Spinal cord (tissue), 10 donors: Measurements from ENCODE around the gene KIFBP. TPM values are rescaled to one million over a fixed set of nuclear protein-coding genes. Genes with fewer than 3 reads are reported as not detected.
"Not testable (repeated sequence)": the region's sequence is repeated elsewhere in the genome, so short reads cannot be mapped to it uniquely, and the experiment has no call there.

ENCODE experiments used
- DNase-seq, 6 donors: peaks; one replicate each; pipeline versions ENCODE4 v3.0.0 to v3.0.0-alpha.2; 2013 to 2015; ENCODE audit warnings: low spot score in 6 of 6, low read depth in 4 of 6
- H3K27ac ChIP-seq: one replicate; pipeline ENCODE4 v1.5.1; 2013; ENCODE audit warnings: low read depth, low read length, control low read depth
- H3K27me3 ChIP-seq: one replicate; pipeline ENCODE4 v1.6.1; 2013; ENCODE audit warnings: low read length; ENCODE audit not compliant: control insufficient read depth, insufficient read depth
- H3K36me3 ChIP-seq: one replicate; pipeline ENCODE4 v1.6.1; 2013; ENCODE audit warnings: low read length; ENCODE audit not compliant: control insufficient read depth, insufficient read depth
- H3K4me1 ChIP-seq: one replicate; pipeline ENCODE4 v1.6.1; 2013; ENCODE audit warnings: low read length; ENCODE audit not compliant: control insufficient read depth, insufficient read depth
- H3K4me3 ChIP-seq: one replicate; pipeline ENCODE4 v1.5.1; 2013; ENCODE audit warnings: low read depth, low read length, control low read depth
- H3K9me3 ChIP-seq: one replicate; pipeline ENCODE4 v1.6.1; 2013; ENCODE audit warnings: low read length; ENCODE audit not compliant: control insufficient read depth, insufficient read depth
- WGBS: methylation state at CpG from one replicate; pipeline ENCODE4 v1.1.5; 2013; ENCODE audit warnings: missing lambda C conversion rate; ENCODE audit not compliant: insufficient coverage; 5-methylcytosine and 5-hydroxymethylcytosine counted together
- polyA plus RNA-seq, 2 donors: library from polyadenylated mRNA; unstranded; fragments of 120-200 nt; gene quantifications; one replicate each; pipeline ENCODE4 v1.2.1, GENCODE V29; 2013; ENCODE audit not compliant: insufficient read length in 2 of 2
- total RNA-seq, 2 donors: library from RNA; depleted of rRNA in 1 of 2; stranded (reverse); fragments of 120-200 nt in 1 of 2; fragments of >200 nt in 1 of 2; gene quantifications; one replicate each; pipeline versions ENCODE4 v1.2.3 to v1.2.4, GENCODE V29; 2013 to 2014
- donor health status: healthy.

Gene KIFBP
- total and polyA plus RNA-seq, 4 donors: 44.2 to 64.1 (median 56.0) TPM

DNA sequence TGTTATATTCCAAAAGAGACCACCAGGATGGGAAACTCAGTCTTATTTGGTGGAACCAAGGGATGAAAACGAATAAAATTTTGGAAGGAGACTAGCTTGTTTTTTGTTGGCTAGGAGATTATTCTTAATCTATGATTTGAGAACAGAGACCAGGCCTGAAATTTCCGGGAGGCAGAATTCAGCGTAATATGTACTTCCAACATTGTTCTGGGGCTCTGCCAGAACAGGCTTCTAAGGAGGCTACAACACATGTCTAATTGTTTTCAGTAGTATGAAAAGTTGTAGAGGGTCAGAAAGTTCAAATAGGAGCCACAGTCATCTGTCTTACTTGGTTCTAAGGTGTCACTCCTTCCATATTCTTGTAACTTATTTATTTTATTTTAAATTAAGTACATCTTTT, 30.9 kb upstream of the KIFBP start:
- WGBS: 79% methylated on average over 3 of the region's 3 CpGs
- peaks cover 10% of the 10 kb centered on the region for H3K4me1 ChIP-seq
- H3K27me3 ChIP-seq: no peaks in the 10 kb centered on the region
- no peaks in the 10 kb centered on the region for H3K9me3 ChIP-seq
- H3K36me3 ChIP-seq: peaks cover 12% of the 10 kb centered on the region
- no peak for DNase-seq
- no peak overlapping the region for H3K27ac ChIP-seq
- H3K4me3 ChIP-seq: peak overlapping the region; percentile 76

DNA sequence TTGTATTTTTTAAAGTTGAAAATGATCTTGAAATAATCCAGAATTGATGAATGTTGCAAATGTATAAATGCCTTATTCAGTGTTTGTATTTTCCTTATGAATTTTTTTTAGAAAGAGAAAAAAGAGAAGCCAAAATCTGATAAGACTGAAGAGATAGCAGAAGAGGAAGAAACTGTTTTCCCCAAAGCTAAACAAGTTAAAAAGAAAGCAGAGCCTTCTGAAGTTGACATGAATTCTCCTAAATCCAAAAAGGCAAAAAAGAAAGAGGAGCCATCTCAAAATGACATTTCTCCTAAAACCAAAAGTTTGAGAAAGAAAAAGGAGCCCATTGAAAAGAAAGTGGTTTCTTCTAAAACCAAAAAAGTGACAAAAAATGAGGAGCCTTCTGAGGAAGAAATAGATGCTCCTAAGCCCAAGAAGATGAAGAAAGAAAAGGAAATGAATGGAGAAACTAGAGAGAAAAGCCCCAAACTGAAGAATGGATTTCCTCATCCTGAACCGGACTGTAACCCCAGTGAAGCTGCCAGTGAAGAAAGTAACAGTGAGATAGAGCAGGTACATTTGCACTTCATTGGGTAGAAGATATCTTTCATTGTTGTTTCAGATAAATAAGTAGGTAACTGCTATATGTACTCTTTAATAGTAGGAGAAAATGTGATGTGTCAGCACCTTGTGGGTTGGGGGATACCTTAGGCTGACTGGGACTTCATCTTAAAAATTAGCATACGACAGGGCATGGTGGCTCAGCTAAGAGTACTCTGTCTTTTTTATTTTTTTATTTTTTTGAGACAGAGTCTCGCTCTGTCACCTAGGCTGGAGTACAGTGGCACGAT, 28.7 kb upstream of the KIFBP start:
- Histone ChIP-seq H3K27ac (no peak overlapping the region), H3K9me3 (no peaks in the 10 kb centered on the region), H3K4me3 (no peak overlapping the region), H3K36me3 (peaks cover 25% of the 10 kb centered on the region), H3K27me3 (no peaks in the 10 kb centered on the region), H3K4me1 (peaks cover 8% of the 10 kb centered on the region)
- 100% methylated on average over 1 of the region's 4 CpGs for WGBS
- DNase-seq: no peak

DNA sequence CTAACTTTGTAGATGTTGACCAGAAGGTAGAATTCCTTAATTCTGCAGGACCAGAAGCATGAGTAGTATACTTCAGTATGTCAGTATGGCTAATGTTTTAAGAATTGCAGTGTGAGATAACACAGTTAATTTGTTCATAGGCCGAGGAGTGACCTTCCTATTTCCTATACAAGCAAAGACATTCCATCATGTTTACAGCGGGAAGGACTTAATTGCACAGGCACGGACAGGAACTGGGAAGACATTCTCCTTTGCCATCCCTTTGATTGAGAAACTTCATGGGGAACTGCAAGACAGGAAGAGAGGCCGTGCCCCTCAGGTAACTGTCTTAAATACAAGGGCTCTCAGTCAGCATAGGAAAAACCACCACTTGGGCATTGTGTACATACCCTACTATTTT, 25.5 kb upstream of the KIFBP start:
- Histone ChIP-seq H3K27ac (no peak overlapping the region), H3K4me1 (no peaks in the 10 kb centered on the region), H3K36me3 (peaks cover 45% of the 10 kb centered on the region), H3K27me3 (no peaks in the 10 kb centered on the region), H3K9me3 (no peaks in the 10 kb centered on the region), H3K4me3 (no peak overlapping the region)
- WGBS: 100% methylated on average over 2 of the region's 4 CpGs
- no peak for DNase-seq

DNA sequence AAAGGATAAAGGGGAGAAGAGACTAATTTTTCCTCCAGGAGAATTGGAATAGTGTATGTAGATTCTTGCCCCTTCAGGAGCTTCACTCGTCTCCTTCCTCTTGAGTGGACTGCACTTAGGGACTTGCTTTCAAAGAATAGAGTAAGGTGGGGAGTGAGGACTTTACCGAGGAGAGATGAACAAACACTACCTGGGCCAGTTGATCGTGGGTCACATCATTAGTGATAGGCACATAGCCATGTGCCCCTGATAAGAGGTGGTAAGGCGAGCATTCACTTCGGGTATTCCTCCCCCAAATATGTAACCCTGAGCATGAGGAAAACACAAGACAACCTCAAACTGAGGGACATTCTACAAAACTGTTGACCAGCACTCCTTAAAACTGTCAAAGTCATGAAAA, 14.6 kb upstream of the KIFBP start:
- Histone ChIP-seq H3K9me3 (no peaks in the 10 kb centered on the region), H3K4me3 (no peak overlapping the region), H3K27me3 (no peaks in the 10 kb centered on the region), H3K4me1 (no peaks in the 10 kb centered on the region), H3K27ac (no peak overlapping the region), H3K36me3 (peaks cover 54% of the 10 kb centered on the region)
- no peak for DNase-seq
- 93% methylated on average over 2 of the region's 5 CpGs for WGBS

GRCh38 chr10:68975936-68976473, 12.6 kb upstream of the KIFBP start:
- peaks cover 52% of the 10 kb centered on the region for H3K36me3 ChIP-seq
- H3K4me3 ChIP-seq, H3K27me3 ChIP-seq, H3K27ac ChIP-seq, H3K4me1 ChIP-seq, DNase-seq, H3K9me3 ChIP-seq: not testable (repeated sequence)
- WGBS: no CpG with 5 or more reads among the region's 5 CpGs

- H3K27me3 ChIP-seq, H3K4me3 ChIP-seq, H3K27ac ChIP-seq, DNase-seq, H3K4me1 ChIP-seq, H3K9me3 ChIP-seq: not testable (repeated sequence)
- H3K36me3 ChIP-seq: peaks cover 39% of the 10 kb centered on the region
- WGBS: 83% methylated on average over 4 of the region's 6 CpGs
Observed at GRCh38 chr10:68979738-68980137, 8.9 kb upstream of the KIFBP start.

- Histone ChIP-seq H3K36me3 (peaks cover 37% of the 10 kb centered on the region), H3K9me3 (no peaks in the 10 kb centered on the region), H3K27me3 (no peaks in the 10 kb centered on the region), H3K27ac (no peak overlapping the region), H3K4me3 (no peak overlapping the region), H3K4me1 (no peaks in the 10 kb centered on the region)
- no peak for DNase-seq
- WGBS: no CpG with 5 or more reads among the region's 1 CpG
Observed at GRCh38 chr10:68981074-68981473, 7.5 kb upstream of the KIFBP start.

GRCh38 chr10:68982389-68982788, 6.2 kb upstream of the KIFBP start:
- no peak for DNase-seq
- Histone ChIP-seq H3K4me3 (no peak overlapping the region), H3K27ac (no peak overlapping the region), H3K27me3 (no peaks in the 10 kb centered on the region), H3K4me1 (no peaks in the 10 kb centered on the region), H3K36me3 (peaks cover 30% of the 10 kb centered on the region), H3K9me3 (no peaks in the 10 kb centered on the region)
- 93% methylated on average over 10 of the region's 11 CpGs for WGBS

- Histone ChIP-seq H3K4me3 (no peak overlapping the region), H3K27ac (no peak overlapping the region), H3K36me3 (peaks cover 13% of the 10 kb centered on the region), H3K4me1 (peaks cover 18% of the 10 kb centered on the region), H3K9me3 (no peaks in the 10 kb centered on the region), H3K27me3 (no peaks in the 10 kb centered on the region)
- no peak for DNase-seq
- no CpG with 5 or more reads among the region's 3 CpGs for WGBS
Observed at GRCh38 chr10:68987611-68988010, 992 bp upstream of the KIFBP start.
